LNCAP (cell line): ENCODE results near the gene PLXND1.

Source experiments
- TF ChIP-seq, protein P1 (sequence below): fragments of 450-650 bp; IDR thresholded peaks from 2 replicates; pipeline ENCODE4 v1.5.1; 2017; ENCODE audit warnings: mild to moderate bottlenecking

PLXND1 gene

DNA sequence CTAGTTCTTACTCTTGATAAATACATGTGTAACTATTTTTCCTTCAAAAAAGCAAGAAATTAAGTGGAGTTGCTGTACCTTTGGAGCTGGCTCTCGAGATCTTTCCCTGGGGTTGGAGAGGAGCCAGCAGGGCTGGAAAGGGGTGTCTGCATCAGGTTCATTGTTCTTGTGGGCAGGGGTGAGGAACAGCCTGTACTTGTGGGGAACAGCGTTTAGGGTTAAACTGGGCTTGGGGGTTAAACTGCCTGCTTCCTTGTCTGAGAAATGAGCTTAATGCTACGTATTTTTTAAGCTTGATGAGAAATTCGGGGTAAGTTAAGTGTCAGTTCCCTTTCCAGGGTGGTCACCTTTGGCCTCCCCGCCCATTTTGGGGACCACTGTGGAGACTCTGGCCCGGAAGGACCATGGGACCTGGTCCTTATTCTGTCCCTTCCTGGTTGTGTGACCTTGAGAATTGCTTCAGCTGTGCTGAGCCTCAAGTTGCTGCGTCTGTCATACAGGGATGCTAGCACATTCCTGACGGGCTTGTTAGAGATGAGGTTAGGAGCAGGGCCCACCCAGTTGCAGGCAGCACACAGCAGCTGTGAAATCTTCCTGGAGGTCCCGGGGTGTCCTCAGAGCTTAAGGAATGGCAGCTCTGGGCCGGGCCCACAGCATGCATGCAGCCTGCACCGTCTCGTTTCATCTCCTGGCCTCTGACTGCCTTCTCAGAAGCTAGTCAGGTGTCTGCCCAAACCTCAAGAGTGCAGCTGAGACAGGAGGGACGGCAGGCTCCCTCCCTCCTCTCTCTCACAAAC lies 51.9 kb downstream of the PLXND1 start:
- TF ChIP-seq, protein P1, sequence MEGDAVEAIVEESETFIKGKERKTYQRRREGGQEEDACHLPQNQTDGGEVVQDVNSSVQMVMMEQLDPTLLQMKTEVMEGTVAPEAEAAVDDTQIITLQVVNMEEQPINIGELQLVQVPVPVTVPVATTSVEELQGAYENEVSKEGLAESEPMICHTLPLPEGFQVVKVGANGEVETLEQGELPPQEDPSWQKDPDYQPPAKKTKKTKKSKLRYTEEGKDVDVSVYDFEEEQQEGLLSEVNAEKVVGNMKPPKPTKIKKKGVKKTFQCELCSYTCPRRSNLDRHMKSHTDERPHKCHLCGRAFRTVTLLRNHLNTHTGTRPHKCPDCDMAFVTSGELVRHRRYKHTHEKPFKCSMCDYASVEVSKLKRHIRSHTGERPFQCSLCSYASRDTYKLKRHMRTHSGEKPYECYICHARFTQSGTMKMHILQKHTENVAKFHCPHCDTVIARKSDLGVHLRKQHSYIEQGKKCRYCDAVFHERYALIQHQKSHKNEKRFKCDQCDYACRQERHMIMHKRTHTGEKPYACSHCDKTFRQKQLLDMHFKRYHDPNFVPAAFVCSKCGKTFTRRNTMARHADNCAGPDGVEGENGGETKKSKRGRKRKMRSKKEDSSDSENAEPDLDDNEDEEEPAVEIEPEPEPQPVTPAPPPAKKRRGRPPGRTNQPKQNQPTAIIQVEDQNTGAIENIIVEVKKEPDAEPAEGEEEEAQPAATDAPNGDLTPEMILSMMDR: no peak

DNA sequence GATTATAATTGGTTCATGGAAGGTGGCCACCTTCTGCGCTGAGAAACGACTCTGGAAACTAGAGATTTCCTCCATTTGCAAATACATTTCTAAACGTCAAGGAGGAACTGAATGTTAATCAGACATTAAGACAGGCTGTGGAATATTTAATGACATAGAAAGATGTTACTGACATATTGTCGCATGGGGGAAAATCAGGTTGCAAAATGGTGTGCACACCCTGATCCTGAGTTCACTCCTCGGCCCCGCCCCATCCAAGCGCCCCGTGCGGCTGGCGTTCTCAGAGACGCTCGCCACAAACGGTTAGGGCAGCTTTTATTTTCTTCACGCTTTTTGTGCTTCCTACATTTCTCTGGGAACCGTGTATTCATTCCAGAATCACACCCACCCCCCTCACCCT lies 52.8 kb downstream of the PLXND1 start:
- TF ChIP-seq, protein P1: no peak

DNA sequence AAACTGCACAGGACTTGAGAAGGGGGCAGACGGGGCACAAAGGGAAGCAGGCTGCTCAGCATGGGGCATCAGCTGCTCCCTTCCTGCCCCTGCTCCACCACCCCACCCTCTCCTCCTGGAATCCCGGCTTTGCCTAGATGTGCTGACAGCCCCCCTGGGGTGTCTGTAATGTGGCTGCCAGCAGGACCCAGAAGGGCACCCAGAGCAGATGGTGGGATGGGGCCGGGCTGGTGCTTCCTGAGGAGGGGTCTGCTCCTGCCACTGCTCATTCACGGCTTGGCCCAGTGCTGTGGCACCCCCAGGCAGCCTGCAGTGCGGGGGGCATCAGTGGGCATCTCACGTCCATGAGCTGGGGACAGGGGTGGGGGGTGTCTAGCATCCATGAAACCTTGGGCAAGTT lies 53.3 kb downstream of the PLXND1 start:
- TF ChIP-seq, protein P1: no peak

DNA sequence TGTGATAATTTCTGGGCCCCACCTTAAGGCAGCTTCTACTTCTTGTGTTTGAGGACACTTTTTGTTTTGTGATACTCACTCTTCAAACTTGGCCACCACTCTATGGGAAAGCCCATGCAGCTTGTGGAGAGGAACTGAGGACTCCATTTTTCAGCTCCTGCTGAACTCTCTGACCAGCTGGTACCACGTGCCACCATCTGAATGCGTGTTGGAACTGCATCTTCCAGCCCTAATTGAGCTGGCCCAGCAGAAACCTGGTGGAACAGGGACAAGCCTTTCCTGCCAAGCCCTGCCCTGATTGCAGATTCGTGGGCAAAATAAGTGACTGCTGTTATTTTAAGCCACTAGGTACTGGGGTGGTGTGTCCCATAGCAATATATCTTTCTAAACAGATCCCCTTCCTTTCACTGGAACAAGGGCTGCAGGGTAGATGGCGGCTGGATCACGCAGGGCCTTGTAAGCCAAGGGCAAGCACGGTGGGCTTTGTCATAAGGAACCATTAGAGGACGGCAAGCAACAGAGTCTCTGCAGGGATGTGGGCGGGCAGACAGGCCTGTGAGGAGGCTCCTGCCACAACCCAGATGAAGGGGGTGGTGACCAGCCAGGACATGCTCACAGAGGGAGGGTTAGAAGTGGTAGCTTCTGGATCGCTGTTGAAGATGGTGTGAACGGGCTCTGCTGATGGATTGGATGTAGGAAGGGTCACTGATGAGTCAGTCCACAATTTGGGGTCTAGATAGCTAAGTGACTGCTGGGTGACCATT lies 54.0 kb downstream of the PLXND1 start:
- TF ChIP-seq, protein P1: no peak

DNA sequence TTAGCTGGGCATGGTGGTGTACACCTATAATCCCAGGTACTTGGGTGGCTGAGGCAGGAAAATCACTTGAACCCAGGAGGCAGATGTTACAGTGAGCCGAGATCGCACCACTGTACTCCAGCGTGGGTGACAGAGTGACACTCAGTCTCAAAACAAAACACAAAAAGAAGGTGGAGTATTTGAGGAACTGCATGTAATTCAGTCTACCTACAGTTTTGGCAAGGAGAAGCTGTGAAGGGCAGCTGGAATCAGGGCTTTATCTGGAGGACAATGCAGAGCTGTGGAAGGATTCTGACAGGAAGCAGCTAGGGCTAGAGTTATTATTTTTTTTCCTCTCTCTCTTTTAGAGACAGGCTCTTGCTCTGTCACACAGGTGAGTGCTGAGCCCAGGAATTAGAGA lies 56.7 kb downstream of the PLXND1 start:
- TF ChIP-seq, protein P1: no peak

DNA sequence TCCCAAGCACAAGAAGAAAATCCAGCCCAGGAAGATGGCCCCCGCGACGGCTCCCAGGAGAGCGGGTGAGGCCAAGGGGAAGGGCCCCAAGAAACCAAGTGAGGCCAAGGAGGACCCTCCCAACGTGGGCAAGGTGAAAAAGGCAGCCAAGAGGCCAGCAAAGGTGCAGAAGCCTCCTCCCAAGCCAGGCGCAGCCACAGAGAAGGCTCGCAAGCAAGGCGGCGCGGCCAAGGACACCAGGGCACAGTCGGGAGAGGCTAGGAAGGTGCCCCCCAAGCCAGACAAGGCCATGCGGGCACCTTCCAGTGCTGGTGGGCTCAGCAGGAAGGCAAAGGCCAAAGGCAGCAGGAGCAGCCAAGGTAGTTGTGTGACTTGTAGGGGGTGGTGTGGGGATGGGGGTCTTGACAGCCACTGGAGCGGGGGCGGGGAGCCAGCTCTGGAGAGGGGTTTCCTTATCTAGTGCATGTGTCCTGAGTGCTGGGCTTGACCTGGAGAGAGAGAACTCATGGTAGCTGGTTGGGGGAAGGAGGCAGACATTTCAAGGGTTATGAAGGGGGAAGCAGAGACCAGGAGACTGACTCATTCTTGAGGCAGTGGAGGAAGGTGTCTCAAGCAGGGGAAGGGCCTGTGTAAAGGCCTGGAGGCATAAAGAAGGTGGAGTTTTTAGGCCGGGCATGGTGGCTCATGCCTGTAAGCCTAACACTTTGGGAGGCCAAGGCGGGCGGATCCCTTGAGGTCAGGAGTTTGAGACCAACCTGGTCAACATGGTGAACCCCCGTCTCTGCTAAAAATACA lies 57.3 kb downstream of the PLXND1 start:
- TF ChIP-seq, protein P1: no peak
